NCI-H2227 (cell line): ENCODE results near the gene PPP4R4.
"Not testable (repeated sequence)": the region's sequence is repeated elsewhere in the genome, so short reads cannot be mapped to it uniquely, and the experiment has no call there.

Experiments used
- DNase-seq: peaks from one replicate; lab custom pipeline; 2025; ENCODE audit not compliant: unreplicated experiment; lab: John Stamatoyannopoulos, UW

The PPP4R4 gene

GRCh38 chr14:94143711-94144110 is 30.4 kb upstream of the PPP4R4 start:
- no peak for DNase-seq

- DNase-seq, result no peak
These were observed 29.4 kb upstream of the PPP4R4 start for GRCh38 chr14:94144765-94145164.

GRCh38 chr14:94145902-94146527 is 28.1 kb upstream of the PPP4R4 start:
- no peak for DNase-seq

- DNase-seq, result no peak
These were observed 21.4 kb upstream of the PPP4R4 start for GRCh38 chr14:94152676-94153075.

- DNase-seq, result no peak
These were observed 20.3 kb upstream of the PPP4R4 start for GRCh38 chr14:94153750-94154342.

- not testable (repeated sequence) for DNase-seq
These were observed 18.0 kb upstream of the PPP4R4 start for GRCh38 chr14:94156143-94156542.

- DNase-seq, result no peak
These were observed 16.9 kb upstream of the PPP4R4 start for GRCh38 chr14:94157197-94157596.

GRCh38 chr14:94158239-94158883 is 15.8 kb upstream of the PPP4R4 start:
- DNase-seq, result no peak

- no peak for DNase-seq
These were observed 13.1 kb upstream of the PPP4R4 start for GRCh38 chr14:94161058-94161457.

- DNase-seq, result no peak
These were observed 12.1 kb upstream of the PPP4R4 start for GRCh38 chr14:94161981-94162380.

GRCh38 chr14:94162466-94162865 is 11.7 kb upstream of the PPP4R4 start:
- no peak for DNase-seq

GRCh38 chr14:94163796-94164195 is 10.3 kb upstream of the PPP4R4 start:
- peak; percentile 21 for DNase-seq

GRCh38 chr14:94164685-94165431 is 9.3 kb upstream of the PPP4R4 start:
- peak; percentile 69 for DNase-seq

- DNase-seq, result no peak
These were observed 8.4 kb upstream of the PPP4R4 start for GRCh38 chr14:94165744-94166143.

- DNase-seq, result no peak
These were observed 4.0 kb upstream of the PPP4R4 start for GRCh38 chr14:94170136-94170535.

- no peak for DNase-seq
These were observed 2.9 kb upstream of the PPP4R4 start for GRCh38 chr14:94171208-94171607.

GRCh38 chr14:94172545-94172944 is 1.6 kb upstream of the PPP4R4 start:
- DNase-seq, result peak; percentile 27

GRCh38 chr14:94173471-94173884 is 644 bp upstream of the PPP4R4 start:
- no peak for DNase-seq

- DNase-seq, result no peak
These were observed 485 bp downstream of the PPP4R4 start for GRCh38 chr14:94174604-94175010.

- DNase-seq, result peak; percentile 46
These were observed 1.1 kb downstream of the PPP4R4 start for GRCh38 chr14:94175011-94175745.

GRCh38 chr14:94175747-94176146 is 1.6 kb downstream of the PPP4R4 start:
- no peak for DNase-seq
